ENCODE results near the gene TAF3. TPM values are rescaled to one million over a fixed set of nuclear protein-coding genes. Genes with fewer than 3 reads are reported as not detected.

TAF3 gene
- total and polyA plus RNA-seq, 7 donors, result 3.0 to 12.2 (median 5.2) TPM

- intact Hi-C loops (cut with DNase I), result no loop called here
- Histone ChIP-seq H3K4me1 (no peaks in the 10 kb centered on the region), H3K27ac (no peak overlapping the region), H3K4me3 (no peak overlapping the region), H3K27me3 (no peaks in the 10 kb centered on the region), H3K9me3 (no peaks in the 10 kb centered on the region), H3K36me3 (no peaks in the 10 kb centered on the region)
- no peak for TF ChIP-seq POLR2AphosphoS5 (IDR thresholded peaks at IDR 0.05)
- TF ChIP-seq EP300 (IDR thresholded peaks at IDR 0.05), result no peak
- TF ChIP-seq POLR2A (IDR thresholded peaks at IDR 0.05), result no peak
- TF ChIP-seq, protein P1, sequence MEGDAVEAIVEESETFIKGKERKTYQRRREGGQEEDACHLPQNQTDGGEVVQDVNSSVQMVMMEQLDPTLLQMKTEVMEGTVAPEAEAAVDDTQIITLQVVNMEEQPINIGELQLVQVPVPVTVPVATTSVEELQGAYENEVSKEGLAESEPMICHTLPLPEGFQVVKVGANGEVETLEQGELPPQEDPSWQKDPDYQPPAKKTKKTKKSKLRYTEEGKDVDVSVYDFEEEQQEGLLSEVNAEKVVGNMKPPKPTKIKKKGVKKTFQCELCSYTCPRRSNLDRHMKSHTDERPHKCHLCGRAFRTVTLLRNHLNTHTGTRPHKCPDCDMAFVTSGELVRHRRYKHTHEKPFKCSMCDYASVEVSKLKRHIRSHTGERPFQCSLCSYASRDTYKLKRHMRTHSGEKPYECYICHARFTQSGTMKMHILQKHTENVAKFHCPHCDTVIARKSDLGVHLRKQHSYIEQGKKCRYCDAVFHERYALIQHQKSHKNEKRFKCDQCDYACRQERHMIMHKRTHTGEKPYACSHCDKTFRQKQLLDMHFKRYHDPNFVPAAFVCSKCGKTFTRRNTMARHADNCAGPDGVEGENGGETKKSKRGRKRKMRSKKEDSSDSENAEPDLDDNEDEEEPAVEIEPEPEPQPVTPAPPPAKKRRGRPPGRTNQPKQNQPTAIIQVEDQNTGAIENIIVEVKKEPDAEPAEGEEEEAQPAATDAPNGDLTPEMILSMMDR (IDR thresholded peaks at IDR 0.05), result no peak
- 95 to 96% methylated on average over 2 of the region's 2 CpGs for WGBS, 2 donors
- no peak for DNase-seq
Measured at GRCh38 chr10:7988989-7989388, 170.7 kb downstream of the TAF3 start.

- Histone ChIP-seq H3K36me3 (no peaks in the 10 kb centered on the region), H3K27me3 (no peaks in the 10 kb centered on the region), H3K9me3 (peaks cover 0 to 5% (median 2%) of the 10 kb centered on the region in 4 donors), H3K4me1 (no peaks in the 10 kb centered on the region), H3K4me3 (no peak overlapping the region), H3K27ac (no peak overlapping the region)
- no peak for TF ChIP-seq POLR2AphosphoS5 (IDR thresholded peaks at IDR 0.05)
- TF ChIP-seq EP300 (IDR thresholded peaks at IDR 0.05), result no peak
- no peak for TF ChIP-seq POLR2A (IDR thresholded peaks at IDR 0.05)
- TF ChIP-seq, protein P1 (IDR thresholded peaks at IDR 0.05), result no peak
- no peak for DNase-seq
- intact Hi-C loops (cut with DNase I), result no loop called here
- WGBS, 2 donors, result 93 to 98% methylated on average over 1 of the region's 1 CpG
Measured at GRCh38 chr10:7998831-7999230, 180.5 kb downstream of the TAF3 start.

DNA sequence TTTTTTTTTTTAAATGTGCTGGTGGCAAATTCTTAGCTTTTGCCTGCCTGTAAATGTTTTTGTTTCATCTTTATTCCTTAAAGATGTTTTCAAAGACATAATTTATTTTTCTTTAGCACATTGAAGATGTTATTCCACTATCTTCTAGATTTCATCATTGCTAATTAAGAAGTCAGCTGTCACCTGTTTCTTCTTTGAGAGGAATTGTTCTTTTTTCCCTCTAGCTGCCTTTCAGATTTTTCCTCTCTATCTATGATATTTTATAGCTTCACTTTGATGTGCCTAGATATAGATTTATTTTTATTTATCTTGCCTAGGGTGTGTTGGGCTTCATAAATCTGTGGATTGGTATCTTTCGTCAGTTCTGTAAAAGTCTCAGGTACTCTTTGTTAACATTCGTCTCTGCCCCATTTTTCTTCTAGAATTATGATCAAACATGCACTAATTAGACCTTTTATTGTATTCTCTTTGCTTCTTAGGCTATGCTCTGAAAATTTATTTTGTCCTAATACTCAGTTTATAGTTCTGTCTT, 186.2 kb downstream of the TAF3 start:
- no peak for DNase-seq
- no peak for TF ChIP-seq POLR2AphosphoS5 (IDR thresholded peaks at IDR 0.05)
- no peak for TF ChIP-seq POLR2A (IDR thresholded peaks at IDR 0.05)
- no peak for TF ChIP-seq EP300 (IDR thresholded peaks at IDR 0.05)
- TF ChIP-seq, protein P1 (IDR thresholded peaks at IDR 0.05), result no peak
- H3K4me1 ChIP-seq, result no peaks in the 10 kb centered on the region
- intact Hi-C loops (cut with DNase I), result no loop called here
- H3K27me3 ChIP-seq, result no peaks in the 10 kb centered on the region
- H3K9me3 ChIP-seq, result peaks cover 0 to 8% (median 2%) of the 10 kb centered on the region in 4 donors
- no peak overlapping the region for H3K4me3 ChIP-seq
- H3K36me3 ChIP-seq, result peaks cover 0 to 9% (median 4%) of the 10 kb centered on the region in 4 donors
- WGBS, 2 donors, result 48 to 100% methylated on average over 2 of the region's 2 CpGs
- no peak overlapping the region for H3K27ac ChIP-seq

- Histone ChIP-seq H3K27ac (no peak overlapping the region), H3K36me3 (peaks cover 0 to 28% (median 9%) of the 10 kb centered on the region in 4 donors), H3K27me3 (no peaks in the 10 kb centered on the region), H3K4me1 (no peaks in the 10 kb centered on the region), H3K4me3 (no peak overlapping the region), H3K9me3 (peaks cover 0 to 8% (median 2%) of the 10 kb centered on the region in 4 donors)
- DNase-seq, result no peak
- TF ChIP-seq EP300 (IDR thresholded peaks at IDR 0.05) (no peak), POLR2AphosphoS5 (IDR thresholded peaks at IDR 0.05) (no peak), POLR2A (IDR thresholded peaks at IDR 0.05) (no peak)
- TF ChIP-seq, protein P1 (IDR thresholded peaks at IDR 0.05), result no peak
- WGBS, 2 donors, result 89 to 93% methylated on average over 10 of the region's 10 CpGs
- intact Hi-C loops (cut with DNase I), result no loop called here
Measured at GRCh38 chr10:8006274-8006999, 188.1 kb downstream of the TAF3 start.
